GM04504 (cell line): Measurements from ENCODE around the gene GRM3.
A peak's percentile ranks its signal among the peaks of the same experiment; 100 is the strongest.

ENCODE experiments used
- DNase-seq: peaks from one replicate; pipeline ENCODE4 v3.0.0-alpha.2; 2012; ENCODE audit warnings: low read depth

Gene GRM3

GRCh38 chr7:86904949-86905834, 261.5 kb downstream of the GRM3 start:
- peak; percentile 11 for DNase-seq

GRCh38 chr7:86908948-86909347, 265.2 kb downstream of the GRM3 start:
- DNase-seq: no peak

DNA sequence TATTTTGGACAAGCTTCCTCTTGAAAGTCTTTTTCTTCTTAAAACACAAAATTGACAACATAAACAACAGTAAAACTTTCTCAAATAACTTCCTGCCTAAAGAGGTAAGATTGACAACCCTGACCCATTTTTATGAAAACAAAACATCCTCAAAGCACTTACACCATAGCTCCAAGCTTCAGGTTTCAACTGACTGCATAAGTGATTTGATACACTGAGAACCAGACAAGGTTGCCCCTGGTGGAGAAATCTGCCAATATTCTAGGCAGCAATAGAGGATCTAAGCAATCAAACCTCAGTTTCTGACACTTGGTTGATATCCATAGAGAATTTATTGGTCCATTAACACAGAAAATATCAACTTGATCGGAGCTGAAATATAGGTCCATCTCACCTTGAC, 267.9 kb downstream of the GRM3 start:
- DNase-seq: no peak

DNA sequence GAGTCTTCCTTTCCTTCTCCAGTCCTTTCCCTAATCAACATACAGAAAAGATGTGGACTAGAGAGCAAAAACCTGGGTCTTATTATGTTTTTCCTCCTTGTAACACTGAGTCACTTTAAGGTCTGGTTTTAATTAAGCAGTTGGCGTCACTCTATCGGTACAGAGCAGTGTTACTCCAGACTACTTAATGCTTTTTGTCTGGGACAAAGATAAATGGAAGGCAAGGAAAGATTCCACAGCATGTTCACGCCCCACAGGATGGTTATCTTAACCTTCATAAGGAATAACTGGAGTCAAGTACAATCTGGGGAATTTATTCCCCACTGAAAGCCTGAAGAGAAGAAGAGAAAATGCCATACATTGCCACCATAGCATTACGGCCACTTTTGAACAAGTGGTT, 270.0 kb downstream of the GRM3 start:
- DNase-seq: peak; percentile 67
